Hippocampal formation (tissue), 2 donors: Measurements from ENCODE around the gene SLC35B3.
A peak's percentile ranks its signal among the peaks of the same experiment; 100 is the strongest.
"Not testable (repeated sequence)": the region's sequence is repeated elsewhere in the genome, so short reads cannot be mapped to it uniquely, and the experiment has no call there.

Experiments
- DNase-seq, 2 donors: peaks; one replicate each; lab custom pipeline; 2025; lab: John Stamatoyannopoulos, UW

The SLC35B3 gene

DNA sequence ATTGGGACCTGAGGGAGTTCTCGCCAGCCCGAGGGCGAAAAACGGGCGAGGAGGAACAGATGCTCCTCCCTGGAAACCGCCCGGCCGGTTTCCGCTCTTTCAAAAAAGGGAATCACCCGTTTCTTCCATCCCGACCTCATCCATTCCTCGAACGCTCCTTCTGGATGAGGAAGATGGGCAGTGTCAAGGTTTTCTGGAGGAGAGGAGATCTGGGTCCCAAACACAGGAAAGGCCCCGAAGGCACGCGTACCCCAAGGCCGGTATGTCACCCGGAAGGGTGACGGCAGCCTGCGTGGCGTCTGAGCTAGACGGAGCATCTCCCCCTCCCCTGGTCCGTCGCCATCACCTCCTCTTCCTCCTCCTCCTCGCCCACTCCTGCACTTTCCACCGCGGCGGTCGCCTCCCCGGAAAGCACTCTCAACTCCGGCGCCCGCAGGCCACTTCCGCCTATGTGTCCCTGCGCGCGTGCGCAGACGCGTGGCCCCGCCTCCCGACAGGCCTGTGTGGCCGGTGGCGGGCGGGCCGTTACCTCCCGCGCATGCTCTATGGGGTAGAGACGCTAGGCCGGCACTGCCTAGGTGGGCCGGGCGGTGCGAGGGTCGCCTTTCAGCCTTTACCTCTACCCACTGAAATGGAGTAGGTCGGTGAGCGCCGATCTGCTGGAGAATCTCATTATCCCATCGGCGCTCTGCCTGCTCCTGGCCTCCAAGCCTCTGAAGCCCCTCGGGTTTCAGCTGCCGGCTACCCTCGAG lies at the start of gene SLC35B3:
TSS of gene SLC35B3 (minus strand) at position 453 of the 752 bp plus-strand sequence.
- DNase-seq, result peak; percentile 86 to 89

GRCh38 chr6:8483650-8484049 lies 48.3 kb upstream of the SLC35B3 start:
- DNase-seq, result no peak

DNA sequence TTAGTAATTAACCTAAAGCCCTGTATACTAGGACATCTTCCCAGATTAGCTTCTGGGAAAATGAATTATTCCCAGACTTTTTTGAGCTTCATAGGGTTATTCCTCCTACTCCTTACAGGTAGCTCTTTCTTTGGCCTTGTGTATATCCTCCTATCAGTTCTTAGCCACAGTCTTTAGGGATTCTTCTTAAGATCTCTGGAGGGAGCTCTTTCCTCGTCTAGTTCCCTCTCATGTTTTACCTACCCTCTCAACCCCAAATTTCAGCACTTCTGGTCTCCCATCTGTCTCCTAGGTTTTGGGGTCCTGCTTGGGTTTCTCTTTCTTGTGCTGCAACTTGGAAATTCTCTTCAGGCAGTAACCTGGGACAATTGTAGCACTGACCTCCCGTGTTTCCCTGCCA lies 46.4 kb upstream of the SLC35B3 start:
- no peak for DNase-seq

GRCh38 chr6:8478418-8478817 lies 43.1 kb upstream of the SLC35B3 start:
- DNase-seq, result no peak

- no peak for DNase-seq
Measured at GRCh38 chr6:8476656-8477055, 41.3 kb upstream of the SLC35B3 start.

DNA sequence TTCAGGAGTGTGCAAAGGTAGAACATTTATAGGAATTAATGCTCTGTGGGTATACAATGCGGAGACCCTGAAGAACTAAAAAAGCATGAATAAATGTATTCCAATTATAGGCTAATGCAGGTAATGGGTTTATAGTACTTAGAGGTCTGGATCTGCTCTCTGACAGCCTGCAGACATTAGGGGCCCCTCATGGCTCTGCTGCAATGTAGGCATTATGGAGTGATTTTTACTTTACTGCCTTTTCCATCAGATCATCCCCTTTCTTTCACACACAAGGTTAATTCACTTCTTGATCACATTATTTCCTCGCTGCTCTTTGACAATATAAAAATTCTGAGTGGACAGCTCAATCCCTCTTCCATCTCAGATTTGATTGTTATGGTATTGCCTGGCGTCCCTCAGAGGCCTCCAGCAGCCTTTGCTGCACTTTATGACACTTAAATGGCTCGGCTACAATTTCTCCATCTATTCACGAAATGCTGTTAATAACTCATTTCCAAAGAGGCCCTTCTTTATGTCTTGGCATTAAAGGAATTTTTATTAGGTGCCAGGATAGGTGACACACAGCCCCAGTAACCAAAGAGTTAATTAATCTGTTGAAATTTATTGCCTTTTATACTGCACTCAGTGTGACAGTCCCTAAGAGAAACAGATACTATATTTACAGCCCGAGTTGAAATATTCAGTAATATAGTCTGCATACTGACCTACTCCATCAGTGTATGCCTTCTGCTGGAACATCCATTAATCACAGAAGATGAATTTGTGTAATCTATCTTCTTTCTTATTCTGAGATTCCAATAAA lies 33.4 kb upstream of the SLC35B3 start:
- DNase-seq, result no peak

GRCh38 chr6:8462694-8463093 lies 27.3 kb upstream of the SLC35B3 start:
- no peak for DNase-seq

DNA sequence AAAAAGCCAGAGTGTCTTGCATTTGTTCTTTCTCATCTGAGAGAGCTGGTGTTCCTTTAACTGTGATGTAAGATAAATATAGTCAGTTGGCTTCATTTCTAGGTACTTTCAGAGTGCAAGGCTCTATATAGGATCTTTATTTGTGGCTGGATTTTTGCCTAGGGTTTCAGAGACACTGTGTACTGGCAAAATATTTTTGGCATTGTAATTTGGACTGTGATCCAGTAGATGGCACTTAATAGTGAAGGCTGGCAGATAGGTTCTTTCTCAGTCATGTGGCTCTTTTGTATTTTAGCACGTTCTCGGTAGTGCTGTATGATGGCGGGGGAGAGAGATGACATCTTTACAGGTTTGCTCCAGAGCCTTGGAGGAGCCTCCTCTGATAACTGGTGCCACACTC lies 26.8 kb upstream of the SLC35B3 start:
- no peak for DNase-seq

GRCh38 chr6:8446391-8446790 lies 11.0 kb upstream of the SLC35B3 start:
- no peak for DNase-seq

DNA sequence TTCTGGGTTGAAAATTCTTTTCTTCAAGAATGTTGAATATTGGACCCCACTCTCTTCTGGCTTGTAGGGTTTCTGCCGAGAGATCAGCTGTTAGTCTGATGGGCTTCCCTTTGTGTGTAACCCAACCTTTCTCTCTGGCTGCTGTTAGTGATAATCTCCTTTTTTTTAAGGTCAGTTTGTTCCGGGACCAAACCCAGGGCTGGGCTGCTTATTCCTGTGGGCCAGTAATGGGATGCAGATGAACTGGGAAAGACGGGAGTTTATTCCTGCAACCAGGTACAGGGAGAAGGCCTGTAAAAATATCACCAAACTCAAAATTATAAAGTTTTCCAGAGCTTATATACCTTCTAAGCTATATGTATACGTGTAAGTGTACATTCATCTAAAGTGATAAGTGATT lies 10.6 kb upstream of the SLC35B3 start:
- not testable (repeated sequence) for DNase-seq

DNA sequence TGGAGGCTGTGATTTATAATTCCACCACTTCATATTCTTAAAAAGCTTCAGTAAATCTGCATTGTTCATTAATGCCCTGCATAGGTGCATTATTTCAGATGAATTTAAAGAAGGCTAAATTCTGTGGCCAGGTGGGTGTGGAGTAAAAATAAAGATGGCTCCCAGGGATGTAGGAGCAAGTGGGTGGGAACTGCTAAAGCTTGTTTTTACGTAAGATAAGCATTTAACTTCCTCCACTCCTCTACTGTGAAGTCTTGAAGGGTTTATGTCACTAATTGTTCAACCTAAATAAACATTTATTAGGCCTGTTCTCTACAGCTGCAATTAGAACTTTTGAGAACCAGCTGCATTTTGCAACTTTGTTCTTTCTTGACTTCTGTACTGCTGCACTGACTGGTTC lies 6.8 kb upstream of the SLC35B3 start:
- DNase-seq, result no peak

GRCh38 chr6:8441452-8441851 lies 6.1 kb upstream of the SLC35B3 start:
- no peak for DNase-seq

DNA sequence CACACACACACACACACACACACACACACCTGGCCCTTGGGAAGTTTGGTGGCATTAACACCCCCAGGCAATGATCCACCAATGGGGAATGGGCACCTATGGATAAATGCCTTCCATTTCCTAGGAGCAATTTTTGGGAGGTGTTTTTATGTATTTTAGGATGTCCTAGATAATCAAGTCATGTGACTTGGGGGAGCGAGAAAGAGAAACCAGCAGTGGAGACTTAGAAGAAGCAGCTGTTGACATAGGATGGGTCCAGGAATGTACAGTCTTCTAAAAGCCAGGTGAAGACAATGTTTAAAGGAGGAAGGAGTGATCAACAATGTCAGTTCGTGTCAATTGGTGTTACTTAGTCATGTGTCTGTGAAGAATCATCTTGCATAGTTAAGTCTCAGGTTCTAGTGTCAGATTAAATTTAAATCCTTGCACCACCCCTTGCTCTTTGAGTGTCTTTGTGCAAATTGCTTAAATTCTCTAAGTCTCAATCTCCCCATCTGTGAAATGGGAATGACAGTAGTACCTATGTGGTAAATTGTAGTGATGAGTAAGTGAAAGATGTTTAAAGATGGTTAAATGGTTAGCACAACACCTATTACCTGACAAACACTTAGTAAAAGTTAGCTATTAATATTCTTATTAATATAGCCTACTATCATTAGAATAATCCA lies 4.4 kb upstream of the SLC35B3 start:
- no peak for DNase-seq

GRCh38 chr6:8437813-8438212 lies 2.5 kb upstream of the SLC35B3 start:
- DNase-seq, result no peak

DNA sequence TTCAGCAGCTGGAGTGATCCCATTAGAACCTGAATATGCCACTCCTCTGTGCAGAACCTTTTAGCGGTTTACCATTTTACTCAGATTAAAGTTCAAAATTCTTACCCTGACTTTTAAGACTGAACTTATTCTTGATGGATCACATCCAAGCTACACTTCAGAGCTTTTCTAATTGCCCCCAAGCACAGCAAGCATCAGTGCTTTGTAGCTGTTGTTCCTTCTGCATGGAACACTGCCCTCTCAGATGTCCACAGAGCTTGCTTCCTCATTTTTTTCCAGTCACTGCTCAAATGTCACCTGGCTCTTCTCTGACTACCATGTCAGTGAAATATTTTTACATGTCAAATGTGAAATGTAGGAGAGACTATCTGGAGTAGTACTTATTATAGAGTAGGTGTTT lies 1.6 kb upstream of the SLC35B3 start:
- no peak for DNase-seq

- DNase-seq, result no peak
Measured at GRCh38 chr6:8435845-8436168, 462 bp upstream of the SLC35B3 start.

DNA sequence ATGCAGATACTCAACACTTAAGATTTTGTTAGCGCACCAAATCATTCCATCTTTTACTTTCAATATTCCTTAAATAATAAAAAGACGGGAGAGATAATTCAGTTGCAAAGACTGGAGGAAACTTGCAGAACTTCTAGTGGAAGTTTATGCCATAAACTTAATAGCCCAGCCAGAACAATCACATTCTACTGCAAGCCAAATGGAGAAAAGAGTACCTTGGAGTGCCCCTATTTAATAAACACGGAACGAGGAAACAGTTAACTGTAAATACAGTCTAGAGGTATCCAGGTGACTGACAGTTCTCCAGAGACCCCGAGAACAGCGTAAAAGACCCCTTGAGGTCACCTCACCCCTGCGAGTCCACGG lies 635 bp downstream of the SLC35B3 start:
- no peak for DNase-seq

DNA sequence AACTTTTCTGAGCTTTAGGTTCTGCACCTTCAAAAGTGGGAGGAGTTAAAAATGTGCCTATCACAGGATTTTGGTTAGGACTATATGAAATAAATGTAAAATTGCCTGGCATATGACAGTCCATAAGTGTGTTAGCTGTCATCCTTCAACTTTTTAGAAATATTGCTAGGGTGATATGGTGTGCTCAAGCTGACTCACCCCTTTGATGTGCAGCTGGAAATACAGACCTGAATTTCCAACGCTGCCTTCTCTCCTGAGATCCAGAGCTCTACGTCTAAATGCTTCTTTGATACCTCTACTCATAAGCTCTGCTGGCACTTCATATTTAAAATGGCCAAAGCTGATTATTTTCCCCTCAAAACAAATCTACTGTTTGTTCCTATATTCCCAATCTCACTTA lies 2.7 kb downstream of the SLC35B3 start:
- no peak for DNase-seq

GRCh38 chr6:8429821-8430220 lies 5.5 kb downstream of the SLC35B3 start:
- DNase-seq, result no peak

DNA sequence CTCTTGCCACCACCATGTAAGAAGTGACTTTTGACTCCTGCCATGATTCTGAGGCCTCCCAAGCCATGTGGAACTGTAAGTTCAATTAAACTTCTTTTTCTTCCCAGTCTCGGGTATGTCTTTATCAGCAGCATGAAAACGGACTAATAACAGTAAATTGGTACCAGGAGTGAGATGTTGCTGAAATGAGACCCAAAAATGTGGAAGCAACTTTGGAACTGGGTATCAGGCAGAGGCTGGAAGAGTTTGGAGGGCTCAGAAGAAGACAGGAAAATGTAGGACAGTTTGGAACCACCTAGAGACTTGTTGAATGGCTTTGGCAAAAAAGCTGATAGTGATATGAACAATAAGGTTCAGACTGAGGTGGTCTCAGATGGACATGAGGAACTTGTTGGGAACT lies 8.8 kb downstream of the SLC35B3 start:
- DNase-seq, result not testable (repeated sequence)

DNA sequence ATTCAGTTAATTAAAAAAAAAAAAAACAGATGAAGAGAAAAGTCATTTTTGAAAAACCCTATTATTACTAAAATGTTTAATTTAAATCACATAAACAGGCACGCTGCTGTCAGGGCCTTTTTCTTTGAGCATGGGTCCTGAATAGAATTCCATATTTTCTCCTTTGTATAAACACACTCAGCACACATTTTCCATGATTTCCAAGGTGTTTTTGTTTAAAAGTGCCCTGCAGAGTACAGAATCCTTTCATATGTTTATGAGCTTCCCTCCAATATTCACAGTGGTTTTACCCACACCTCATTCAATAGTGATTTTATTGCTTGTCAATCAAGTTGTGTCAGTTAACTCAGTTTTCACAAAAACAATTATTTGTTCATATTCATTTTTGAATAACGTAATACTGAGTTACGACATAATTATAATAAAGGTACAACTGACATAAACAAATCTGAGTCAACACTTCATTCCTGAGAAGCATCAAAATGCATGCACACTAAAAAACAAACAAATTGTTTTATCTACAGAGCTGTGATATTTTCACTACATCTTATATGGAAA lies 15.2 kb downstream of the SLC35B3 start:
- DNase-seq, result no peak

- no peak for DNase-seq
Measured at GRCh38 chr6:8415913-8416312, 19.4 kb downstream of the SLC35B3 start.

- no peak for DNase-seq
Measured at GRCh38 chr6:8415280-8415679, 20.1 kb downstream of the SLC35B3 start.
